SK-N-DZ (cell line): ENCODE measurements around the gene PRKD3. TPM values are rescaled to one million over a fixed set of nuclear protein-coding genes. Genes with fewer than 3 reads are reported as not detected.
A peak's percentile ranks its signal among the peaks of the same experiment; 100 is the strongest.

Source experiments
- DNase-seq: peaks from one replicate; pipeline ENCODE4 v3.0.0-alpha.2; 2015; ENCODE audit warnings: low spot score
- polyA plus RNA-seq, 2 experiments: library from polyadenylated mRNA; depleted of rRNA; stranded (reverse); fragments of >200 nt; gene quantifications; 2 replicates each; pipeline ENCODE4 v1.2.3, GENCODE V29; 2014

The PRKD3 gene
- 20.7 and 24.3 TPM in 2 replicates for polyA plus RNA-seq (2014; cell fraction: cytosol; rRNA removed)
- polyA plus RNA-seq (2014; cell fraction: nucleus; rRNA removed), result 22.9 and 33.0 TPM in 2 replicates

DNA sequence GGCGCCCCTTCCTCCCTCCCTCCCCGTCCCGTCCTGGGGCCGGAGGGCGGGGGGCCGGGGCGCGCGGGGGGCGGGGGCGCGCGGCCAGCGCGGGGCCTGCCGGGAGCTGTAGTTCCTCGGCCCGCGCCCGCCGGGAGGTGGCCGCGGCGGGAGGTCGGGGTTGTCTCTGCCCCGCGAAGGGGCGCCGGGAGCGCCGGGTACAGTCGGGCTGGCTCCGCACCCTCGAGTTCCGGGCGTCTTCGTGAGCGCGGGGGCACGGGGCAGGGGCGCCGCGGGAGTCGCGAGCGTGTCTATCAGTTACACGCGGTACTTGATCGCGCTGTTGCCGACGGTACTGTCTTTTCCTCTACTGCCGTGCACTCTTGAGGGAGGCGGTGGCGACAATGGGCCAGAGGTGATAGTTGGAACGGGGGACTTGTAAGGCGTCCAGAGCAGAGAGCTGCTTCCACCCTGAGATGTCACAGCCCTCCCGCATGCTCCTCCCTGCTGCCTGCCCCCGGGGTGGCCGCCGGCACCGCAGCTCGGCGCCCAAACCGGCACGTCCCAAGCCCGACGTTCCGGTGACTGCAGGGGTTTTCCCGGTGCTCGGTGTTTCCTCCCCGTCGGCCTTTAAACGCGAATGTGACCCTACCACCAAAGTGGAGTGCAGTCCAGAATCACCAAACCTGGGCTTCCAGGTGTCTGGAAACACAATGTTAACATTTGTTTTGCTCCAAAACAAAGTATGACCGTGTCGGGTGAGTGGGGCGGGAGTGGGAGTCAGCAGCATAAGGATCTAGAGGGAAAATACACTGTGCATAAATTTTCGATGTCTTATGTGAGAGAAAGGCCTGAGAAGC, at the start of gene PRKD3:
Gene PRKD3, minus strand, starts transcription at position 48 of the 839 bp plus-strand sequence. CDS start 8,309 bp downstream, outside the sequence.
- peak; percentile 68 for DNase-seq

- no peak for DNase-seq
Measured at GRCh38 chr2:37372000-37372399, 47.4 kb upstream of the PRKD3 start.

DNA sequence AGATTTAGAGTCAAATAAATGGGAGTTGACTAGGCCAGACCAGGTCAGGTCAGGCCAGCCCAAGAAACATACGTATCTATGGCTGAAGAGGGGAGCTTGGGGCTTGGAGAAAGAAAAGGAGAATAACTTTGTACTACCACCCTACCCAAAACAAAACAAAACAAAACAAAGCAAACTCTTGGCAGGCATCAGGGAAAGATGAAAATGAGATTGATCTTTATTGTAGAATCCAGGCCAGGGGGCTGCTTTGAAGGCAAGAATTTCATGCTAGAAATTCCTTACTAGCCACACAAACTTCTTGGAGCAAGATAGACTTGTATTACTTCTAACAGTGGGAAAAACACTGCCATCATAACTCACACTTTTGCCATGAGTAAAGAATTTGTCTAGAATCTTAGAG, 46.0 kb upstream of the PRKD3 start:
- no peak for DNase-seq

GRCh38 chr2:37367984-37368383, 43.4 kb upstream of the PRKD3 start:
- no peak for DNase-seq

- no peak for DNase-seq
Measured at GRCh38 chr2:37367310-37367709, 42.7 kb upstream of the PRKD3 start.

DNA sequence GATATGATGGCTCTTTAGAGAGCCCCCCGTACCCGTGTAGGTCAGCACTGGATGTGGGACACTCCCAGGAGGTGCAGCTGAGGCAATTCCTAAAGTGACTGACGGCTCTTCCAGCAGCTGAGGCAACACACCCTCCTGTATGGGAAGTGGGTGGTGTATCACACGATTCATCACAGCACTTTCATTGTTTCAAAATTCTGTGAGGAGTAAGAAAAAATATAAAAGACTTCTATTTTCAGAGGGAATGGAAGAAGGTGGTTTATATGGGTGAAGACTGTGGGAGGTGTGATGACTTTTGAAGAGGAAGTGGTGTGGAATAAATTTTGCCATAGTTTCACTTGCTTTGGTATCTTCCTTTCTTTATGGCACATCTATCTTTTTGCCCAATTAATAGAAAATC, 42.1 kb upstream of the PRKD3 start:
- DNase-seq, result no peak

DNA sequence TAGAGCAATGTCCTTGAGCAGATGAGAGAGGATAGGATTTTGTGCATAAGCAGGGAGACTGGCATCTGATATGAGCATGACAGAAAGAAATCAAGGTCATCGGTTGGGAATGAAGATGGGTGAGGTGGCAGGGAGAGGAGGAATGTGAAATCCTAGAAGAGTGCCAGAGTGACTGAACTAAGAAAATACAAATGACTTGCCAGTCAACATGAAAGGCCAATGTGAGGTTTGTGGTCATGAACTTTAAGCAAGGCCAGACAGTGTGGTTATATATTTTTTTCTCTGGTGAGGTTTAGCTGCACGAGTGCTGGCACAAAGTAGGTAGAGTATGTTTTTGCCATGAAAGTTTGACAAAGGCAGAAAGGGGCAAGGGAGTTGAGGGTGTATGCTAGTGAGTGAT, 41.0 kb upstream of the PRKD3 start:
- DNase-seq, result no peak

- DNase-seq, result no peak
Measured at GRCh38 chr2:37364351-37364750, 39.7 kb upstream of the PRKD3 start.

GRCh38 chr2:37361994-37362698, 37.5 kb upstream of the PRKD3 start:
- no peak for DNase-seq

GRCh38 chr2:37361216-37361815, 36.7 kb upstream of the PRKD3 start:
- no peak for DNase-seq

DNA sequence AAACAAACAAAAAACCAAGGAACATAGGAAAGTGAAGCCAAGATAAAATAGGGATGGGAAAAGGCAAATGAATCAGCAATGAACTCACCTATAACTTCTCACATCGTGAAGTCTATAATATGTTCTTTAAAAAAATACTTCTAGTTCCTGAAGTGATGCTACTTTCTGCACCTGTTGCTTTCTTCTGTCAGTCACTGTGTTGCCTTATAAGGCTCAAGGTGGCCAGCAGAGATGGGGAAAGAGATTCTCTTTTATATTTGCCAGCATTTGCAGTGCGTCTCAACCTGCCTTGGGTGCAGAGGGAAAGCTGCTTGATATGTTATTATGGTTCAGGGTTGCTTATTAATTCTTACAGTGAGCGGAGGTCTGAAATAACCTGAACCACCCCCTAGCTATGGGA, 33.8 kb upstream of the PRKD3 start:
- DNase-seq, result no peak

GRCh38 chr2:37357530-37357929, 32.9 kb upstream of the PRKD3 start:
- DNase-seq, result no peak

DNA sequence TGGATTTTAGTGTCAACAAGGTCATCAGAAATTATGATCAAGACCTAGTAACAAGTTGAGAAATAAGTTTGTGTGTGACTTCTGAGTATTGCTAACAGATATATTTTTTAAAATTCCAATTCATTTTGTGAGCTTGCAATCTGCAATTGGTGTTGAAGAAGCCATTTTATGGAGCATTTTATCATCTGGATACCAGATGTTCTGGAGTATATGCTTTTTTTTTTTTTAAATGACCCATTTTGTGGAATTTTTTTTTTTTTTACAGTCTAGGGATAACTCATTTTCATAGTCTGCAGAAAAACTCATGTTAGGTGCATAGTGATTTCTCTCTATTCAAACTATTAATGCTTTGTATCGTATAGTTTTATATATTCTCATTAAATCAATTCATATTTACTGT, 32.4 kb upstream of the PRKD3 start:
- no peak for DNase-seq

GRCh38 chr2:37356299-37356698, 31.7 kb upstream of the PRKD3 start:
- no peak for DNase-seq

DNA sequence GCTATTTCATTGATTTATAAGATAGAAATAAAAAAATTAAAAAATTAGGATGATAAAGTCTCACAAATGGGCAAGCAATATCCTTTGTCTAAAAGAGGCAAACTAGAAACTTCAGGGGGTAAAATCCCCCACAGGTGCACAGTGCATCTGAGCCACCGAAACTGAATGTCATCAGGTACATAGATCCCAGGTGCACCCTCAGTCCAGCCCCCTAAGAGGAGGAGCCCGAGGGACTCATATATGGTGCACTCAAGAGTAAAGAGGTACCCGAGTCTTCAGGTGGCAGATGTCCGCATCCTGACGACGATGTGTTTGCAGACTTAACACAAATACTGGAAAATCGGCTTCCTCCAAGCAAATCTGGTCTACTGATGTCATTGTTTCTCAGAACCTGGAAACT, 31.1 kb upstream of the PRKD3 start:
- DNase-seq, result no peak

DNA sequence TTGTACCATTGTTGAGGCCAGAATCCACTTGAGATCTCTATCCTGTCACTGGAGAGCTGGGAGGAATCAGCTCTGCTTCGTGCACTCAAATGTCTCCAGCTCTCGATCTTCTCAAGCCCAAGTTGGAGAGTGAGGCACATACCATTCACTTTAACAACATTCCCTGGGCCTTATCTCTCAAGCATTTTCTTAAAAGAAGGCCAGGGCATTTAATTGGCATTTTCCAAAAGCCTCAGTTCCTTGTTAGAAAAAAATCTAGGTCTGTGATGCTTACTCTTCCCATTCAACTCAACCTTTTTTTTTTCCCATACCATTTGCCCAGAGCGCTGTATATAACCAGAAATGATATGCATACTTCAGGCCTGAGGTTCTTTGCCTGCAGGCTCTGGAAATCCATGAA, 29.9 kb upstream of the PRKD3 start:
- no peak for DNase-seq

GRCh38 chr2:37350034-37350433, 25.4 kb upstream of the PRKD3 start:
- no peak for DNase-seq

DNA sequence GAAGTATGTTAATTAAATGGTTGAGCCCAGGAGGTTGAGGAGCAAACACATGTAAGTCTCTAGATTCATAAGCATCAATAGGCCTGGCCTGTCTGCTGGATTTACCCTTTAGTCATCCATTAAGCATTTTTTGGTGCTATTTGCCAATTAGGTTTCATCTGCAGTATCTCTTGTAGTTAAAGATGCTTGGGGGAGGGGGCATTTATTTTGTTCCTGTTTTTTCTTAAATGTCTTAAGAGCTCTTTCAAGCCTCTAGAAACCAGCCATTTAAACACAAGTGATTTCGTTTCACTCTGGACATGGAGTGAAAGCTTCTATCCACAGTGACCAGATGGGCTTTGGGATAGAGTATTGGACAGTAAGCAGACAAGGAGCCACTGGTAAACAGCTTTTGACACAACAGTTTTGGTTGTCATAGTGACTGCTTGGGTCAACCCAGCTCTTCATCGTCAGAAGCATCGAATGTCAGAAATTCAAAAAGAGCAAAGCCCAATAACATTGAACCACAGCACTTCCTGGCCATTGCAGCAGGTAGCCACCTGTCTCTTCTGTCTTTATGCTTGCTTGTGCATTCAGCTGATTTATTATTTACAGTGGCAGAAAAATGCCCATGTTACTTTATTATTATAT, 24.7 kb upstream of the PRKD3 start:
- no peak for DNase-seq

- DNase-seq, result no peak
Measured at GRCh38 chr2:37348155-37348554, 23.5 kb upstream of the PRKD3 start.

DNA sequence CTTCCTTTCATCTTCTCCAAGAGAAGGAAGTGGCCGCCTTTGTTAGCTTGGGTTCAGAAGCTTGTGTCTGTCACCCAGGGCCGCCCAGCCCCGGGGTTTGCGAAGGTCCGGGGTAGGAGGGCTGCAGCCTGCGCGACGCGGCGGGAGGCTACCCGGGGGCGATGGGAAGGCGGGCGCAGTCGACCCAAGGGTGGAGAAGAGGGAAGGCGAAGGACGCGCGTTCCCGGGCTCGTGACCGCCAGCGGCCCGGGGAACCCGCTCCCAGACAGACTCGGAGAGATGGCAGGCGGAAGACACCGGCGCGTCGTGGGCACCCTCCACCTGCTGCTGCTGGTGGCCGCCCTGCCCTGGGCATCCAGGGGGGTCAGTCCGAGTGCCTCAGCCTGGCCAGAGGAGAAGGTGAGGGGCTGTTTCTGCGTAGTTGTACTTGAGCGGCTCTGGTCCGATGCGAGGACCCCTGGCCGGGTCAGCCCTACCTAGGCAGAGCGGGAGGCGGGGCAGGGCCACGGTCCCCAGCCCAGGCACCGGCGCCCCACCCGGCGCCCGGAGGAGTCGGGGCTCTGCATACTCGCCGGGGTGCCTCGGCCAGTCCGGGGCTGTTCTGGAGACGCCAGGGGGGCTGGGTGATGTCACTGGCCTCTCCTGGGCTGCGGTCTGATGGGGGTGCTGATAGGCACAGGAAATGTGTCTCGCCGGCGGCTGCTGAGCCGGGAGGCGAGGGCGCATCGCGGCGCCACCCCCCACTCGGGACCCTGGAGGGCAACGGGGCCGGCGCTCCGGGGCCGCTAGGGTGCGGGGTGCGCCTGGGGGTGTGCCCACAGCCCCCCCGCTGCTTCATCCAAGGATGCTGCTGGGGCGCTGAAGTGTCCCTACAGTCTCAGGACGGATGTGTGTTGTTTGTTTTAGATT, 20.1 kb upstream of the PRKD3 start, which contains the start of gene QPCT:
Gene QPCT, plus strand, starts transcription at position 178 of the 909 bp plus-strand sequence. Its CDS starts 102 bp downstream, at position 280.
- DNase-seq, result no peak
